OCI-LY3 (cell line): ENCODE results near the gene PITPNC1.

Experiments
- H2AFZ ChIP-seq: fragments of 200-600, 300-600 bp; shearing (Covaris generic); 2 replicates; pipeline ENCODE4 v1.6.0; 2014; ENCODE audit warnings: antibody characterized with exemption, low read depth, low read length
- H3K27ac ChIP-seq: fragments of 200-600, 300-600 bp; sonication (generic); 2 replicates; pipeline ENCODE4 v1.5.1; 2014; ENCODE audit warnings: mild to moderate bottlenecking, low read length, moderate library complexity, mixed read lengths
- H3K27me3 ChIP-seq: fragments of 200-600, 300-600 bp; sonication (generic); 2 replicates; pipeline ENCODE4 v1.6.1; 2014; ENCODE audit warnings: low read depth, low read length, mixed read lengths
- H3K36me3 ChIP-seq: fragments of 200-600, 300-600 bp; sonication (generic); replicated peaks from 2 replicates; pipeline ENCODE3; 2014; ENCODE audit warnings: low read depth, low read length, mixed read lengths
- H3K4me1 ChIP-seq: fragments of 300-600, 200-600 bp; sonication (generic); 2 replicates; pipeline ENCODE4 v1.6.1; 2014; ENCODE audit warnings: low read length, mixed read lengths
- H3K4me2 ChIP-seq: fragments of 200-600, 300-600 bp; sonication (generic); 2 replicates; pipeline ENCODE4 v1.6.1; 2014; ENCODE audit warnings: low read length, mixed read lengths
- H3K4me3 ChIP-seq: fragments of 300-600, 200-600 bp; sonication (generic); 2 replicates; pipeline ENCODE4 v1.5.1; 2014; ENCODE audit warnings: antibody characterized with exemption, mild to moderate bottlenecking, low read length, moderate library complexity
- H3K79me2 ChIP-seq: fragments of 300-600, 200-600 bp; shearing (Covaris generic); 2 replicates; pipeline ENCODE4 v1.6.1; 2014; ENCODE audit warnings: mild to moderate bottlenecking, low read length, mixed read lengths
- H3K9ac ChIP-seq: fragments of 300-600, 200-600 bp; shearing (Covaris generic); 2 replicates; pipeline ENCODE4 v1.6.0; 2014; ENCODE audit warnings: mild to moderate bottlenecking, low read length, moderate library complexity
- H3K9me3 ChIP-seq: fragments of 200-600, 300-600 bp; shearing (Covaris generic); 2 replicates; pipeline ENCODE4 v1.6.1; 2014; ENCODE audit warnings: low read length, mixed read lengths; ENCODE audit not compliant: insufficient read depth
- H4K20me1 ChIP-seq: fragments of 200-600, 300-600 bp; sonication (generic); 2 replicates; pipeline ENCODE4 v1.6.1; 2016; ENCODE audit warnings: low read length, mixed read lengths; ENCODE audit not compliant: insufficient read depth
- CTCF ChIP-seq: fragments of 200-600, 300-600 bp; sonication (generic); IDR thresholded peaks from 2 replicates; pipeline ENCODE4 v1.5.1; 2014; ENCODE audit warnings: antibody characterized with exemption, low read length, low read depth
- EZH2phosphoT487 ChIP-seq: fragments of 200-600 bp; shearing (Covaris generic); IDR thresholded peaks from 2 replicates; pipeline ENCODE4 v1.6.1; 2018; ENCODE audit warnings: antibody characterized with exemption, mixed run types, low read depth

Gene PITPNC1

GRCh38 chr17:67600408-67600807 is 223.3 kb downstream of the PITPNC1 start:
- H3K36me3 ChIP-seq = peaks cover 3% of the 10 kb centered on the region
- peaks cover 8% of the 10 kb centered on the region; the same call in 1 of the 2 replicates for H3K9me3 ChIP-seq
- no peak for TF ChIP-seq EZH2phosphoT487
- no peak for TF ChIP-seq CTCF
- H3K9ac ChIP-seq = no peak overlapping the region
- H4K20me1 ChIP-seq = no peaks in the 10 kb centered on the region
- no peak overlapping the region for H3K4me3 ChIP-seq
- peaks cover 14% of the 10 kb centered on the region for H3K4me1 ChIP-seq
- H3K4me2 ChIP-seq = no peak overlapping the region
- no peak overlapping the region for H2AFZ ChIP-seq
- H3K27me3 ChIP-seq = no peaks in the 10 kb centered on the region
- H3K79me2 ChIP-seq = no peaks in the 10 kb centered on the region
- H3K27ac ChIP-seq = no peak overlapping the region

- TF ChIP-seq CTCF (no peak), EZH2phosphoT487 (no peak)
- Histone ChIP-seq H3K4me3 (no peak overlapping the region), H3K9ac (no peak overlapping the region), H3K4me1 (peaks cover 14% of the 10 kb centered on the region), H3K79me2 (no peaks in the 10 kb centered on the region), H3K36me3 (peaks cover 3% of the 10 kb centered on the region), H4K20me1 (no peaks in the 10 kb centered on the region), H3K4me2 (no peak overlapping the region), H2AFZ (no peak overlapping the region), H3K27me3 (no peaks in the 10 kb centered on the region), H3K27ac (no peak overlapping the region), H3K9me3 (peaks cover 8% of the 10 kb centered on the region; the same call in 1 of the 2 replicates)
These were observed 224.8 kb downstream of the PITPNC1 start for GRCh38 chr17:67601897-67602296.

GRCh38 chr17:67602444-67602843 is 225.4 kb downstream of the PITPNC1 start:
- Histone ChIP-seq H3K4me1 (peaks cover 14% of the 10 kb centered on the region), H4K20me1 (no peaks in the 10 kb centered on the region), H3K27ac (no peak overlapping the region), H3K4me2 (no peak overlapping the region), H3K27me3 (no peaks in the 10 kb centered on the region), H3K9ac (no peak overlapping the region), H3K36me3 (peaks cover 3% of the 10 kb centered on the region), H3K79me2 (no peaks in the 10 kb centered on the region), H2AFZ (no peak overlapping the region), H3K9me3 (peaks cover 8% of the 10 kb centered on the region; the same call in 1 of the 2 replicates), H3K4me3 (no peak overlapping the region)
- no peak for TF ChIP-seq CTCF
- TF ChIP-seq EZH2phosphoT487 = no peak

GRCh38 chr17:67602974-67603373 is 225.9 kb downstream of the PITPNC1 start:
- peaks cover 3% of the 10 kb centered on the region for H3K36me3 ChIP-seq
- H3K9me3 ChIP-seq = peaks cover 8% of the 10 kb centered on the region; the same call in 1 of the 2 replicates
- H3K79me2 ChIP-seq = no peaks in the 10 kb centered on the region
- H3K27ac ChIP-seq = no peak overlapping the region
- H3K4me1 ChIP-seq = peaks cover 14% of the 10 kb centered on the region
- no peak overlapping the region for H3K9ac ChIP-seq
- H2AFZ ChIP-seq = no peak overlapping the region
- H3K27me3 ChIP-seq = no peaks in the 10 kb centered on the region
- H4K20me1 ChIP-seq = no peaks in the 10 kb centered on the region
- TF ChIP-seq CTCF = peak; percentile 84
- no peak for TF ChIP-seq EZH2phosphoT487
- no peak overlapping the region for H3K4me3 ChIP-seq
- no peak overlapping the region for H3K4me2 ChIP-seq
